HG02973 (cell line): Measurements from ENCODE around the gene SPEG.

Experiments used
- ATAC-seq: cut with Tn5 transposase; IDR thresholded peaks from one replicate; pipeline ENCODE4 v1.9.1; 2021; ENCODE audit warnings: moderate library complexity; ENCODE audit not compliant: unreplicated experiment

Gene SPEG

DNA sequence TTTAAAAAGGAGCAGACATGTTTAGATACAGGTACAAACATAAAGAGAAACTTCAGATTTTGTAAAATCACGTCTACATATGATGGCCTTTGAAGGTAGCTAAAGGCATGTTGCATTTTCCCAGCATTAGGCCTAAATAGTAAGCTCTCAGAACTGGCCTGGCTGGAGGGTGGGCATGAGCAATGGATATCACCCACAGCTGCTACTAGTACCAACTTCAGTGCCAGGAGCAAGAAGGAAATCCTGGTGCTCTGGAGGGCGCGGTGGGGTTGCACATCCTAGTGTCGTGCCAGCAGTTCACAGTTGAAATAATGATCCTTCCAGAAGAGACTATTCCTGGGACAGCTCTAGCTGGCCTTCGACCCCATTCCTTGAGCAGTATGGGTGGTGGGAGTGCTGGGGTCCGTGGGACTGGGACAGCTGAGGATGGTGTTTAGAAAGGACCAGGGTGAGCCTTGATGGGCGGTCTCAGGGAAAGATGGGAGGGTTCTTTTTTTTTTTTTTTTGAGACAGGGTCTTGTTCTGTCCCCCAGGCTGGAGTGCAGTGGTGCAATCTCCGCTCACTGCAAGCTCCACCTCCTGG, 11.6 kb upstream of the SPEG start:
- no peak for ATAC-seq

DNA sequence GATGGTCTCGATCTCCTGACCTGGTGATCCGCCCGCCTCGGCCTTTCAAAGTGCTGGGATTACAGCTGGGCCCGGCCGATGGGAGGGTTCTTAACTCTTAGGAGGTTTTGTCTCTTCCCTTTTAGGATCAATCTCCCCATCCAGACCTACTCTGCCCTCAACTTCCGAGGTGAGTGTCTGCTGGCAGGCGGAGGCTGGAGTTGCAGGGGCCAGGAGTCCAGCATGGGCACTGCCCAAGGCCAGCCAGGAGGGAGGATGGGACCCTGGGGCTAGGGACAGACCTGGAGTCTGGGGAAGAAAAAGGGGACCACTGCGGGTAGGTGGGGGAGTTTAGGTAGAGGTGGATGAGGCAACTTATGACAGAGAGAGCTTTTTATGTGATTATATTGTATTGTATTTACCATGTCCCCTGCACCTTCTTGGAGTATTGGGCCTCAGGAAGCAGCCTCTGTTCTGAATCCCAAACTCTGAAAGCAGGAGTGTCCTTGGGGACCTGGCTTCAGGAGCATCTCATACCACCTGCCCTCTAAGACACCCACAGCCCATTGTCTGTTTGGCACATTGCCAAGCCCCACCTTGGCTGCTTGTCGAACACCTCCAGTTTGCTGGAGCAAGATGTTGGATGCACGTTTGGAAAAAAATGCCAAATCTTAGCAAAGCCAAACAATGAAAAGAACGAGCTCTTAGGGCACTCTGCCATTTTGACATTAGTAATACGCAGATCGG, 10.8 kb upstream of the SPEG start:
- ATAC-seq, result no peak

DNA sequence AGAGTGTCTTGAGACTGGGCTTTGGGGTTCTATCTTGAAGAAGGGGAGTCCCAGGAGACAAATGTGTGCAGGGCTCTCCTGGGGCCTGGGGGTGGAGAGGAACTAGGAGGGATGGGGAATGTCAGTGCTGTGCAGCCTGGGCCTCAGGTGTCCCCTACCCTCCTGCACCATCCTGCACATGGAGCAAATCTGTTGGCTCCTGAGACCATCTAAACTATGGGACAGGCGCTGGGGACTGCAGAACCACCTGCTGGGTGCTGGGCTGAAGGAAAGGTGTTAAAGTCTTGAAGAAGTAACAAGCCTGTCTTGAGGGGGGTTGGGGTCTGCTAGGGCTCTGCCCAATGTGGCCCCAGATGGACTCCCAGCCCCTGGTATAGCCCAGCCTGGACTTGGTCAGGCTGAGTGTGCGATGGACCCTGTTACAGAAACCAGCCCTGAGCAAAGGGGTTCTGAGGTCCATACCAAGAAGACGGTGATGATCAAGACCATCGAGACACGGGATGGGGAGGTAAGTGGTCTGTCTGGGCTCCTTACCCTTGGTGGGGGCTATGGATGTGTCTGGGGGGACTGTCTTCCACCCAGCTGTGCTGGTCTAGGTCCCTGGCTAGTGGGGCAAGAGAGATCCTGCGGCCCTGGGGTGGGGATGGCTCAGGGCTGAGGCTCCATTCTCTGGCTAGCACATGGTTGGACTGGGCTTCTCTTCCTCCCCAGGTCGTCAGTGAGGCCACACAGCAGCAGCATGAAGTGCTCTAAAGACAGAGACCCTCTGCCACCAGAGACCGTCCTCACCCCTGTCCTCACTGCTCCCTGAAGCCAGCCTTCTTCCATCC, 9.2 kb upstream of the SPEG start:
- no peak for ATAC-seq

DNA sequence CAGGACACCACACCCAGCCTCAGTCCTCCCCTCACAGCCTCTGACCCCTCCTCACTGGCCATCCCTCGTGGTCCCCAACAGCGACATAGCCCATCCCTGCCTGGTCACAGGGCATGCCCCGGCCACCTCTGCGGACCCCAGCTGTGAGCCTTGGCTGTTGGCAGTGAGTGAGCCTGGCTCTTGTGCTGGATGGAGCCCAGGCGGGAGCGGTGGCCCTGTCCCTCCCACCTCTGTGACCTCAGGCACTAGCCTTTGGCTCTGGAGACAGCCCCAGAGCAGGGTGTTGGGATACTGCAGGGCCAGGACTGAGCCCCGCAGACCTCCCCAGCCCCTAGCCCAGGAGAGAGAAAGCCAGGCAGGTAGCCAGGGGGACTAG, 8.6 kb upstream of the SPEG start:
- ATAC-seq, result no peak

DNA sequence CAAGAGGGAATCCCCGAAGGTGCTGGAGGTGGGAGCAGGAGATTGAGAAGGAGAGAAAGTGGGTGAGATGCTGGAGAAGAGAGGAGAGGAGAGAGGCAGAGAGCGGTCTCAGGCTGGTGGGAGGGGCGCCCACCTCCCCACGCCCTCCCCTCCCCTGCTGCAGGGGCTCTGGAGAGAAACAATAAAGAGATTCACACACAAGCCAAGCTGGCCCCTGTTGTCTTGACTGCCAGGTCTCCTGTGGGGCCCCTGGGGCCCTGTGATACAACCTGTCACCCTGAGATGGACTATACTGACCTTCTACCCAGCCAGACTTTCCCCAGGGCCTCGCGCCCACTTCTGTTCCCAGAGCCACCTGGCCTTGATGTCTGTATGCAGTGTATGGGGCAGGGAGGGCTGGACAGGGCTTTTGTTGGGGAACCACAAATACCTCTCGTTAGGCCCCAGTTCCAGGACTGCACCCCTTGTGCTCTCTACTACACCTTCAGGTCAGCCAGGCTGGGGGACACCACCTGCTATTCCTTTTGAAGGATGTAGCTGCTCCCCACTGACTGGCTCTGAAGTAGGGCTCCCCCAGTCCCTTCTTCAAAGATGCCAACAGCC, 8.0 kb upstream of the SPEG start:
- ATAC-seq, result no peak

DNA sequence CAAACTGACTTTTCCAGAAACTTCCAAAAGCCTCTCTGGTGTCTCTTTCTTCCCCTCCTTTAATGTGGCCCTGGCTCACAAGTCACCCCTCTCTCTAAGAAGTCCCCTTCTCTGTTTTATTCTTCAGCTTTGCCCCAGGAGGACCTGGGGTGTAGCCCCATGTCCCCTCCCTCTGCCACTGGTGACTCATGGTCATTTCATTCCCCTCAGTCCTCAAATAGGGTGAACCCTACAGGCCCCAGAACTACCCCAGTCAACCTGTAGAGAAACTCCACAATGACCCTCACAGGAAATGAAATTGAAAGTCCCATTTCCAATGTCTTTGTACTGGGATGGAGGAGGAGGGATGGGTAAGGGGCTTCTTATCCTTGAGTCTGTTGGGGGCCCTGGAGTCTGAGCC, 6.2 kb upstream of the SPEG start:
- ATAC-seq, result no peak

DNA sequence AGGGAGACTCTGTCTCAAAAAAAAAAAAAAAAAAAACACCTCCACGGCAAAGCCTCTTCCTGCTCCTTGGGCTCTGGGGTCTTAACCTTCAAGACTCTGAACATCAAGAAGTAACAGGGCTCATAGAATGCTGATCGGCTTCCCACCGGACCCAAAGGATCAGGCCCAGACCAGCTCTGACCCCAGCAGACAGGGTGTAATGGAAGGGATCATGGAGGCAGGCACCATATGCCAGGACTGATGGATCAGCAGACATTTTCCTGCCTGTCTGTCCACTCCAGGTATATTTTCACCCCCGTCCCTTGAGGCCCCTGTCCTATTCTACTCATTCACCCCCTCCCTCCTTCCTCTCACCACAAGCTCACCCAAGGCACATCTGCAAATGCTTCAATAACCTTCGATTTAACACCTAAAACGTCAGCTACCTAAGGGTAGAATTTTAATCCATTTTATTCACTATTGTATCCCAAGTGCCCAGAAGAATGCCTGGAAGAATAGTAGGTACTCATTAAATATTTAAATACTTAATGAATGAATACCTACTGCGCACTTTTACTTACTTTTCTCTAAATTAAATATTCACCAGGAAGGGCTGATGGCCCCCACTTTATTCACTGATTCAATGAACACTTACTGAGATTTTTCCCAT, 4.6 kb upstream of the SPEG start:
- ATAC-seq, result no peak

DNA sequence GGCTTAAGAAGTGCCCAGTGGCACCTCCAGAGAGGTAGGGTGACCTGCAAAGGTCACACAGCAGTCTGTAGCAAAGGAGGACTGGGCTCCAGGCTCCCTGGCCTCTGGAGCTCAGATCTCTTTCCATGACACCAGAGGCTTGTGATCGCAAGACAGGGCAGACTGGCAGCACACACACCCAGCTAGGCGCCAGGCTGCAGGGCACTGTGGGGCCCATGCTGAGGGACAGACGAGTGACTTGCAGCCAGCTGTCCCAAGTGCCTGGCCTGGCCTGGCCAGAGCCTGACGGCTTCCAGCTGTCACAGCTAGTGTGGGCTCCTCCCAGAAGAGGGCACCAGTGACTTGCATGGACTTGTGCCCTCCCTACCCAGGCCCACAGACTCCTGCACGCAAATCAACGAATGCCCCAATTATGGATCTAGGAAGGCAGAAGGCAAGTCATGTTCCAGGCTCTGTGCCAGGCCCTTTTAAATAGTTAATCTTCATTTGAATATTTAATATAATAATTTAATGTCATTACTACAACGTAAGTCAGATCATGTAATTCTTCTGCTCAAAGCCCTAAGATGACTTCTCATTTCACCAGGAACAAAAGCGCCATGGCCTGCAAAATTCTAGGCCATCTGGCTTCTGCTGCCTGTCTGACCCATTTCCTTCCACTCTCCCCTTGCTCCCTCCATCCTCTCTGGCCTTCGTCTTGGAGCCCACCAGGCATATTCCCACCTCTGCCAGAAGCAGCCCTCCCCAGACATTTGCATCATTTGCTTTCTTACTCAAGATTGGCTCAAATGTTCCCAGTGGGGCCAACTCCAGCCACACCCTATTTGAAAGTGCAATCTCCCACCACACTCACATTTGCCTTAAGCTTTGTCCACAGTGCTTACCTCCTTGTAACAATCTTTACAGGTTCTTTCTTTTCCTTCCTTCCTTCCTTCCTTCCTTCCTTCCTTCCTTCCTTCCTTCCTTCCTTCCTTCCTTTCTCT, 3.7 kb upstream of the SPEG start:
- no peak for ATAC-seq

DNA sequence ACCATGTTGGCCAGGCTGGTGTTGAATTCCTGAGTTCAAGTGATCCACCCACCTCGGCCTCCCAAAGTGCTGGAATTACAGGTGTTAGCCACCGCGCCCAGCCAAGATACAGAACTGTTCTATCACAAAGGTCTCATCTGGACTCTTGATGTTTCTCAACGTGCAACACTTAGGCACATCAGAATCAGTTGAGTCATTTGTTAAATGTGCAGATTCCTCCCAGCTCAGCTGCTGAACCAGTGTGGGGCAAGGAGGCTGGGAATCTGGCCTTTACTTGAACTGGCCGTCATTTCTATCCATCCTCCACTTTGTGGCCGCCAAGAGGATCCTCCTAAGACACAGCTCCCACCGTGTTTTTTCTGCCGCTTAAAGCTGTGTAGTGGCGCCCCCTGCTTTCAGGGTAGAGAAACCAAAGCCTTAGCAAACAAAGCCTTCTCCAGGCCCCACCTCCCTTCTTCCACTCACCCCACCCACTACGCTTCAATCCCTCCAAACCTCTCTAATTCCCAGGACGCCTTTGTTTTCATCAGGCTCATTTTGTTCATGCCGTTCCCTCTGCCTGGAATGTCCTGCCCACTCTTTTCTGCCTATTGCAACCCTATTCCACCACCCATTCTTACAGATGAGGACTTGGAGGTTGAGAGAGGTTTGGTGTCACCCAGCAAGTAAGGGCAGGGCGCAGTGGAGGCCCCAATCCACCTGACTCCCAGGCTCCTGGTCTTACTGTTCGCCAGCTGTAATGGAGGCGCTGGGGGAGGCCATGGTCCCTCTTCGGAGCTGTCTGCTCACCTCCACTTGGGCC, 776 bp upstream of the SPEG start:
- ATAC-seq, result no peak

DNA sequence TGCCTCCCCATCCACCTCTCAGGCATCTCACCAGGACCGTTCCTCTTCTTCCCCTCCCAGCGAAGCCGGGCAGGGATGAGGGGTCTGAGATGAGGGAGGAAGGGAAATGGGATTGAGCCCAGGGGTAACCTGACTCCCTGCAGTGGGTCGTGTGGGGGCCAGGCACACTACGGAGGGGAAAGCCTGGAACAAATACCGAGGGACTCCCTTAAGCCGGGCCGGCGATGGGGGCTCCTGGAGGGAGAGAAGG, 250 bp upstream of the SPEG start:
- ATAC-seq, result no peak

DNA sequence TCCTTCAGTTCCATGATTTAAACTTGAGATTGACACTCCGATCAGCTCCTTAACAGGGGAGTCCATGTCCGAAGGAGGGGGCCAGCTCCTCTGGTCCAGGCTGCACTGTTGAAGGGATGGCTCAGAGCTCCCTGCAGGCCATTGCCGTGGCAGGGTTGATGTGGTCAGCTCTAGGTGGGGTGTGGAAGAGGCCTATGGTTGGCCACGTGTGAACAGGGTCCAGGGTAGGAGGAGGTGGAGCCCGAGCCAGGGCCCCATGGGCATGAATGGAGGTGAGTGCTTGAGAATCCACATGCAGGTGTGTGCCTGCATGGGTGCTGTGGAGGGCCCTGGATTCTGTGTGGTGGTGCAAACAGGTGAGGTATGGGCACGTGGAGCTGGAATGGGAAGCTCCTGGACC, 1.1 kb downstream of the SPEG start:
- ATAC-seq, result no peak

DNA sequence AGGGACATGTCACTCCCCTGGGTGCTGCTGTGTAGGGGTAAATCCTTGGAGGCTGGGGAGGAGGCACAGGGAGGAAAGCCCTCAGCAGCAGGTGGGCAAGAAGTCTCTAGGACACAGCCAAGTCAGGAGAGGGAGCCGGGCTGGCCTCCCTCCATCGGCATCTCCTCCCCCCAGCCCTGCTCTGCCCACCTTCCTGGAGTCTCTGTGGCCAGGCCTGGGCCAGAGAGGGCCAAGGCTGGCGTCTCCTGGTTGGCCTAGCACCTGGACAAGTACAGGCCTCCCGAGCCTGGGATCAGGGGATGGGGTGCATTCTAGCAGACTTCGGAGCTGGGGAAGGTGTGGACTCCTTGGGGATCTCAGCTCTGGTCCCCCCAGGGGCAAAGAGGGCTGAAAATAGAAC, 1.8 kb downstream of the SPEG start:
- ATAC-seq, result no peak

DNA sequence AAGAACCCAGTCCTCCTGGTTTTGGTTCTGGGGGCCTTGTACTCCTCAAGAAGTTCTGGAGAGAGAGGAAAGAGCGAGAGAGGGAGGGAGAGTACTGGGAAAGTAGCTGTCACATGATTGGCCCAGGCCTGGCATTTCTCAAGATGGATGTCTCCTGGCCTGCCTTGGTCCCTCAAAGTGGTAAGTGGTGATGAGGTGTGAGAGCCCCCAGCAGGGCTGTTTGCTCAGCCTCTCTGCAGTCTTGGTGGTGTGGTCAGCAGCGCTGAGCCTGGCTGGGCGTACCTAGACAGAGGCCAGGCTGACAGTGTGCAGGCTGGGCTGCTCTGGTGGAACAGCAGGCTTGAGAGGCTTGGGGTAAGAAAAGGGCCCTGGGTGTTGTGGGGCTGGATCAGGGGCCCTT, 2.5 kb downstream of the SPEG start:
- no peak for ATAC-seq

DNA sequence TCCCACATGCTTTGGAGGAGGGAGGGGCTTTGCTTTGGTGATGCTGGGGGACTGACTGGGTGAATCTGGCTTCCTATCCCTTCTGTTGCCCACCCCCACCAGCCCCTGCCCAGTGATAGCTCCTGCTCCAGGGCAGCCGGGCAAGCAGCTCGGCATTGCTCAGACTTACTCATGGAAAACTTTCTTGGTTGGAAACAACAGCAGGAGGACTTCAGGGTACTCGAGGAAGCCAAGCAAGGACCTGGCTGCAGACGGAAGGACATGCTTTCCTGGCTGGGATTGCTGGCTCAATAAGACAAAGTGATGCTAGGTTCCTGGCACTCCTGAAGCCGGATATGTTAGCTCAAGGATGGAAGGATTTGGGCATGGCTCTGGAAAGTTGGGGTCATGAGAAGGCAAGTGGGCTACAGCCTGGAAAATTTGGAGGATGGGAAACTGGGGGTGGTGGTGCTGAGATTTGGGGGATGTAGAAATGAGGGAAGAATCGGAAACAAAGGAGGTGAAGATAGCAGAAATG, 3.1 kb downstream of the SPEG start:
- no peak for ATAC-seq

DNA sequence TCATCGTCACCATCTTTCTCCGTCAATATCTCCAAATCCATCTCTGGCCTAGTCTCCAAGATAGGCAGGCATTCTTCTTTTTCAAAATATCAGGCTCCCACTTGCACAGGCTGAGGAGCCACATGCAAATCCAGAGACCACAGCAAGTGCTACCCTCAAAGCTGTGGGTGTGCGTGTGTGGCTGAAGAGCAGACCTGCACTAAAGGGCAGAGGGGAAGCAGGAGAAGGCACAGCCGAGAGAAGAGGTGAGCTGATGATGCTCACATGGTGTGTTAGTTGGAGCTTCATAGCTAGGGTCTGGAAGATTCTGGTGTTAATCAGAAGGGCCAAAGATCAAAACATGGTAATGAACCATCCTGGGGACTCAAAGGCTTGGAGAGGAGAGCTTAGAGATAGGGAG, 3.8 kb downstream of the SPEG start:
- no peak for ATAC-seq

DNA sequence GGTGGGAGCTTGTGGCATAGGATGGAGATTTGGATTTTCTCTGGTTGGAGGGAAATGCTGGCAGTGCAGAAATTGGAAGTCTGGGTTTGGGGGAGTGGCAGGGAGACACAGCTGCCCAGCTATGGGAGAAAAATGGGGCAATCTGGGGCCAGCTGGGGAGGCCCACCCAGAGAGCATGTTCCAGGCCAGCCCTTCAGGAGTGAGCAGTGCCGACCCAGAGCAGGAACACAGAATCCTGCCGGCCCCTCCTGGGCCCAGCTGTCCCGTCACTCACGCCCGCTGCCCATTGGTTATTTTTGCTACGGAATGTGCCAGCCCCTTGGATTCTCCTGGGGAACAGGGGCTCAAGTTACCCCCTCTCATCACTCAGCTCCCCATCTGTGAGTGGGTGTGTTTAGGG, 4.9 kb downstream of the SPEG start:
- ATAC-seq, result no peak

DNA sequence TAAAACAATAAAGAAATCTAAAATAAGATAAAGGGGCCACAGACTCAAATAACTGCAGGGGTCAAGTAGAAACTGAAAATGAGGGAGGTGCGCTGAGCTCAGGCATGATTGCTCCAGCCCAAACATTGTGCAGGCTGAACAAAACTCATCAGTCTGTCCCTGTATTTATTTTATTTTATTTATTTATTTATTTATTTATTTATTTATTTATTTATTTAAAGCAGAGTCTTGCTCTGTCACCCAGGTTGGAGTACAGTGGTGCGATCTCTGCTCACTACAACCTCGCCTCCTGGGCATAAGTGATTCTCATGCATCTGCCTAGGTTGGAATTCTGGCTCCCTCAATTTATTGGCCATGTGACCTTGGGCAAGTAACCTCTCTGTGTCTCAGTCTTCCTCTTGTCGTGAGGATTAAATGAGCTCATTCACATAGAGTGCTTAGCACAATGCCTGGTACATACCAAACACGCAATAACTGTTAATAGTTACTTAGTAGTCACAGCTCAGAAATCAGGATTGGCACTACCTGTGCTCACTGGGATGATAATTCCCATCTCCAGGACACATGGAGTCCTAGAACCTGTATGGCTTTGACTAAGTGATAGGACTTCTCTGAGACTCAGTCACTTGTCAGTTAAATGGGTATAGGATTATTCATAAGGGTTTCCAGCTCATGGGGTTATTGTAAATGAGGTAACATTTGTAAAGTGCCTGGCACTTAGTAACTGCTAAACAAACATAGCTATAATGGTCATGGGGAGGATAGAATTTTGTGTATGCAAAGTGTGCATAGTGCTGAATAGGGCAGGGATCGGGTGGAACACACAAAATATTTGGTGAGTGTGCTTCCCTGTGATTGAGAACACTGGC, 6.0 kb downstream of the SPEG start:
- no peak for ATAC-seq

DNA sequence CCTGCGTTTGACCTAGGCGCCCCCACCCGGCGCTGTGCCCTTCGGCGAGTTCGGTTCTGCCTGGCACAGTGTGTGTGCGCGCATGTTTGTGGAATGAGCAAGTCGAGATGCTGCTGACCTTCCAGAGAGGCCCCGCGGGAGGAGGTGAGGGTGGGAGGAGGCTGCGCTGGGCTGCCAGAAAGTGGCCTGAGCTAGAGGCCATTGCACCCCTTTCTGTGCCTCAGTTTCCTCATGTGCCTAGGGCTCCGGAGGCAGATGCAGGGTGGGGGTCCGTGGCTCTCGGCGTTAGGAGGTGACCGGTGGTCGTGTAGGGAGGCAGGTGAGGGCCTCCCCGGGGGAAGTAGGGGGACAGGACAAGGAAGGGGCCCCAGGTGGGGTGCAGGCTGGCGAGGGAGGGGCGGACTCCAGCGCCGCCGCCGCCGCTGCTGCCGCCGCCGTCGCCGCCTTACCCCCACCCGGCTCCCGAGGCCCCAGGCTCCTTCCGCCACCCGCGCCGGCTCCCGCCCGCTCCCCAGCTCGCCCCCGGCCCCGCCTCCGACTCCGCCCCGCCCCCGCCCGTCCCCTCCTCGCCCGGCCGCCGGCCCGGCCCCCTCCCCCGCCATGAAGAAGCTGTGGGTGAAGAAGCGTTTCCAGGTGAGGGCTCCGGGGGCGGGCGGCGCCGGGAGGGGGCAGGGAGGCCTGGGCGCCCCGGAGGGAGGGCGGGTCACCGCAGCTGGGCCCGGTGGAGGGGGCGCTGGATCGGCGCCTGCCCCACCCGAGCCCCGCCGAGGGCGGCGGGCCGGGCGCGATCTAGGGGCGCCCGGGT, 7.0 kb downstream of the SPEG start:
- no peak for ATAC-seq
